Measurements from ENCODE around the gene RANBP10.

Gene RANBP10

GRCh38 chr16:67723151-67723910, 83.0 kb downstream of the RANBP10 start:
- no peak for DNase-seq
- no peak overlapping the region for H3K4me2 ChIP-seq (ENCODE audit: insufficient read depth, low read length)

GRCh38 chr16:67720236-67720635, 86.1 kb downstream of the RANBP10 start:
- peak overlapping the region; percentile 88; the same call in 1 of the 2 replicates for H3K27ac ChIP-seq (ENCODE audit: low read length)
- peaks cover 38% of the 10 kb centered on the region for H3K79me2 ChIP-seq (ENCODE audit: insufficient read depth, low read length)
- H3K4me1 ChIP-seq (ENCODE audit: insufficient read depth, low read length) = peaks cover 31% of the 10 kb centered on the region
- no peaks in the 10 kb centered on the region for H3K9me3 ChIP-seq (ENCODE audit: insufficient read depth, low read length, severe bottlenecking)
- 0 out of 2 replicates have a peak, but pooled peaks cover 6% of the 10 kb centered on the region for H4K20me1 ChIP-seq (ENCODE audit: insufficient read depth, low read length)
- no peak for DNase-seq
- peak overlapping the region in 1 of 2 experiments; percentile 67; a peak in 2 of 4 replicates for H3K4me3 ChIP-seq (ENCODE audit: low read depth in 1 of 2, low read length in 2 of 2)
- no peak for ATAC-seq (ENCODE audit: insufficient read depth, low read depth)
- H3K9ac ChIP-seq (ENCODE audit: low read depth, low read length) = peak overlapping the region; percentile 66
- peaks cover 6% of the 10 kb centered on the region; the same call in 1 of the 2 replicates for H3K36me3 ChIP-seq (ENCODE audit: insufficient read depth, low read length)
- no peaks in the 10 kb centered on the region for H3K27me3 ChIP-seq (ENCODE audit: insufficient read depth, low read length, poor library complexity)
- TF ChIP-seq EZH2 (IDR thresholded peaks at IDR 0.05; ENCODE audit: borderline replicate concordance, low read depth, low read length, severe bottlenecking) = no peak
- TF ChIP-seq CTCF (IDR thresholded peaks at IDR 0.05; ENCODE audit: borderline replicate concordance, extremely low read depth, low read length, poor library complexity, severe bottlenecking) = no peak
- peak overlapping the region; percentile 76 for H2AFZ ChIP-seq (ENCODE audit: low read depth, low read length)
- peak overlapping the region; percentile 89 for H3K4me2 ChIP-seq (ENCODE audit: insufficient read depth, low read length)

More at GRCh38 chr16:67723151-67723910, 83.0 kb downstream of the RANBP10 start:
- no peak for ATAC-seq (ENCODE audit: insufficient read depth, low read depth)
- Histone ChIP-seq H3K36me3 (ENCODE audit: insufficient read depth, low read length) (peaks cover 32% of the 10 kb centered on the region), H2AFZ (ENCODE audit: low read depth, low read length) (no peak overlapping the region), H3K9ac (ENCODE audit: low read depth, low read length) (no peak overlapping the region), H3K27me3 (ENCODE audit: insufficient read depth, low read length, poor library complexity) (no peaks in the 10 kb centered on the region), H3K4me1 (ENCODE audit: insufficient read depth, low read length) (peaks cover 13% of the 10 kb centered on the region), H3K4me3 (ENCODE audit: low read depth in 1 of 2, low read length in 2 of 2) (no peak overlapping the region), H3K9me3 (ENCODE audit: insufficient read depth, low read length, severe bottlenecking) (no peaks in the 10 kb centered on the region), H4K20me1 (ENCODE audit: insufficient read depth, low read length) (no peaks in the 10 kb centered on the region), H3K27ac (ENCODE audit: low read length) (no peak overlapping the region), H3K79me2 (ENCODE audit: insufficient read depth, low read length) (peaks cover 8% of the 10 kb centered on the region)
- TF ChIP-seq EZH2 (IDR thresholded peaks at IDR 0.05; ENCODE audit: borderline replicate concordance, low read depth, low read length, severe bottlenecking) (no peak), CTCF (IDR thresholded peaks at IDR 0.05; ENCODE audit: borderline replicate concordance, extremely low read depth, low read length, poor library complexity, severe bottlenecking) (no peak)

GRCh38 chr16:67719778-67720144, 86.6 kb downstream of the RANBP10 start:
- DNase-seq (peak; percentile 38), ATAC-seq (ENCODE audit: insufficient read depth, low read depth) (peak; percentile 50)
- H3K79me2 ChIP-seq (ENCODE audit: insufficient read depth, low read length) = peaks cover 43% of the 10 kb centered on the region
- peak overlapping the region; percentile 67 to 75; a peak in 3 of 4 replicates for H3K4me3 ChIP-seq (ENCODE audit: low read depth in 1 of 2, low read length in 2 of 2)
- no peak for TF ChIP-seq EZH2 (IDR thresholded peaks at IDR 0.05; ENCODE audit: borderline replicate concordance, low read depth, low read length, severe bottlenecking)
- 0 out of 2 replicates have a peak, but pooled peaks cover 6% of the 10 kb centered on the region for H4K20me1 ChIP-seq (ENCODE audit: insufficient read depth, low read length)
- H3K4me2 ChIP-seq (ENCODE audit: insufficient read depth, low read length) = peak overlapping the region; percentile 89
- no peaks in the 10 kb centered on the region for H3K9me3 ChIP-seq (ENCODE audit: insufficient read depth, low read length, severe bottlenecking)
- H3K4me1 ChIP-seq (ENCODE audit: insufficient read depth, low read length) = peaks cover 31% of the 10 kb centered on the region
- no peaks in the 10 kb centered on the region for H3K27me3 ChIP-seq (ENCODE audit: insufficient read depth, low read length, poor library complexity)
- H3K27ac ChIP-seq (ENCODE audit: low read length) = peak overlapping the region; percentile 88
- peak overlapping the region; percentile 66 for H3K9ac ChIP-seq (ENCODE audit: low read depth, low read length)
- peak overlapping the region; percentile 76 for H2AFZ ChIP-seq (ENCODE audit: low read depth, low read length)
- peaks cover 6% of the 10 kb centered on the region; the same call in 1 of the 2 replicates for H3K36me3 ChIP-seq (ENCODE audit: insufficient read depth, low read length)
